Astrocyte of the spinal cord (primary cell): ENCODE data around the gene CDKAL1.
A peak's percentile ranks its signal among the peaks of the same experiment; 100 is the strongest.

Experiments
- DNase-seq: peaks from one replicate; pipeline ENCODE4 v3.0.0; 2011; ENCODE audit warnings: low read depth, low spot score
- H3K4me3 ChIP-seq: 2 replicates; pipeline ENCODE4 v1.5.1; 2011; ENCODE audit warnings: low read depth, mild to moderate bottlenecking, low read length, moderate library complexity
- CTCF ChIP-seq: IDR thresholded peaks from 2 replicates; pipeline ENCODE4 v1.5.1; 2012; ENCODE audit warnings: low read depth, mild to moderate bottlenecking, low read length, inconsistent platforms
- in situ Hi-C: cut with HindIII; loops from 2 replicates; pipeline ENCODE4 v1.10.0; 2017; ENCODE audit warnings: low sequenced_read_pairs

CDKAL1 gene

GRCh38 chr6:20672038-20672437, 137.8 kb downstream of the CDKAL1 start:
- TF ChIP-seq CTCF = no peak
- no peak overlapping the region for H3K4me3 ChIP-seq
- DNase-seq = no peak
- in situ Hi-C loops = no loop called here

GRCh38 chr6:20673458-20673857, 139.2 kb downstream of the CDKAL1 start:
- DNase-seq = no peak
- no peak overlapping the region for H3K4me3 ChIP-seq
- in situ Hi-C loops = no loop called here
- TF ChIP-seq CTCF = no peak

GRCh38 chr6:20674664-20675063, 140.4 kb downstream of the CDKAL1 start:
- no peak for DNase-seq

GRCh38 chr6:20678831-20679352, 144.6 kb downstream of the CDKAL1 start:
- in situ Hi-C loops = no loop called here
- DNase-seq = no peak
- no peak for TF ChIP-seq CTCF
- no peak overlapping the region for H3K4me3 ChIP-seq

More at GRCh38 chr6:20674664-20675063, 140.4 kb downstream of the CDKAL1 start:
- TF ChIP-seq CTCF = no peak
- in situ Hi-C loops = no loop called here
- no peak overlapping the region for H3K4me3 ChIP-seq

GRCh38 chr6:20680697-20681165, 146.5 kb downstream of the CDKAL1 start:
- in situ Hi-C loops = no loop called here
- H3K4me3 ChIP-seq = no peak overlapping the region
- no peak for TF ChIP-seq CTCF
- DNase-seq = peak; percentile 7

- no peak for TF ChIP-seq CTCF
- no peak overlapping the region for H3K4me3 ChIP-seq
- DNase-seq = no peak
- in situ Hi-C loops = no loop called here
These were observed 147.0 kb downstream of the CDKAL1 start for GRCh38 chr6:20681243-20681684.
